Keratinocyte (primary cell): Measurements from ENCODE around the gene HSFX2. TPM values are rescaled to one million over a fixed set of nuclear protein-coding genes. Genes with fewer than 3 reads are reported as not detected.
"Not testable (repeated sequence)": the region's sequence is repeated elsewhere in the genome, so short reads cannot be mapped to it uniquely, and the experiment has no call there.

Experiments
- DNase-seq: peaks from one replicate; pipeline ENCODE4 v3.0.0-alpha.2; 2011; ENCODE audit warnings: low read depth, missing footprints, low spot score
- FAIRE-seq: peaks from 2 replicates; lab custom pipeline; 2011; peaks lifted over from hg19 to GRCh38; lab: Jason Lieb, UNC
- H2AFZ ChIP-seq: 2 replicates; pipeline ENCODE4 v1.6.0; 2012; ENCODE audit warnings: low read length, control low read depth, inconsistent platforms; ENCODE audit not compliant: control insufficient read depth
- H3K27ac ChIP-seq: 2 replicates; pipeline ENCODE4 v1.5.1; 2011; ENCODE audit warnings: low read length; ENCODE audit not compliant: control insufficient read depth, insufficient read depth
- H3K27me3 ChIP-seq: 3 replicates; pipeline ENCODE4 v1.6.0; 2011; ENCODE audit warnings: low read length; ENCODE audit not compliant: control insufficient read depth, insufficient read depth; ENCODE audit errors: extremely low read depth
- H3K36me3 ChIP-seq, 2 experiments: 2 replicates in 1 of 2; 3 replicates in 1 of 2; pipeline ENCODE4 v1.5.1; 2011; ENCODE audit warnings: low read length in 2 of 2, mild to moderate bottlenecking in 1 of 2; ENCODE audit not compliant: control insufficient read depth in 2 of 2, insufficient read depth in 2 of 2; ENCODE audit errors: extremely low read depth in 1 of 2
- H3K4me1 ChIP-seq: 3 replicates; pipeline ENCODE4 v1.5.1; 2011; ENCODE audit warnings: low read length; ENCODE audit not compliant: control insufficient read depth, insufficient read depth; ENCODE audit errors: extremely low read depth
- H3K4me2 ChIP-seq: 3 replicates; pipeline ENCODE4 v1.6.0; 2011; ENCODE audit warnings: low read depth, low read length; ENCODE audit not compliant: control insufficient read depth, insufficient read depth; ENCODE audit errors: extremely low read depth
- H3K4me3 ChIP-seq, 3 experiments: fragments of 200-600 bp in 1 of 3; sonication (generic) in 1 of 3; 2 replicates in 2 of 3; 3 replicates in 1 of 3; pipeline ENCODE4 v1.5.1; 2011 to 2016; ENCODE audit warnings: low read length in 3 of 3, mild to moderate bottlenecking in 3 of 3, control low read depth in 2 of 3, inconsistent platforms in 1 of 3, low read depth in 1 of 3, mixed read lengths in 1 of 3, mixed run types in 1 of 3, moderate library complexity in 1 of 3; ENCODE audit not compliant: control insufficient read depth in 2 of 3, insufficient read depth in 2 of 3; ENCODE audit errors: extremely low read depth in 1 of 3
- H3K79me2 ChIP-seq: 2 replicates; pipeline ENCODE4 v1.6.0; 2012; ENCODE audit warnings: low read length; ENCODE audit not compliant: control insufficient read depth, insufficient read depth
- H3K9ac ChIP-seq: 3 replicates; pipeline ENCODE4 v1.6.0; 2011; ENCODE audit warnings: low read length; ENCODE audit not compliant: control insufficient read depth, insufficient read depth; ENCODE audit errors: extremely low read depth
- H3K9me1 ChIP-seq: 3 replicates; pipeline ENCODE4 v1.6.0; 2011; ENCODE audit warnings: low read length; ENCODE audit not compliant: control insufficient read depth, insufficient read depth; ENCODE audit errors: extremely low read depth
- H3K9me3 ChIP-seq: 2 replicates; pipeline ENCODE4 v1.5.1; 2012; ENCODE audit warnings: low read depth, low read length; ENCODE audit not compliant: control insufficient read depth
- H4K20me1 ChIP-seq: 3 replicates; pipeline ENCODE4 v1.6.0; 2011; ENCODE audit warnings: low read length; ENCODE audit not compliant: control insufficient read depth, insufficient read depth; ENCODE audit errors: extremely low read depth
- dilution Hi-C: fragments of 300-500 bp; cut with MboI; formaldehyde crosslinking; loops from one replicate; pipeline ENCODE4 v1.7.0; 2020; ENCODE audit warnings: low sequenced_read_pairs; ENCODE audit not compliant: extremely low pct_ligation_motif_present
- polyA plus RNA-seq, 5 experiments: library from polyadenylated mRNA; depleted of rRNA in 3 of 5; stranded (reverse) in 3 of 5; stranded (forward) in 1 of 5; unstranded in 1 of 5; fragments of >200 nt; gene quantifications; 1 replicate in 1 of 5; 2 replicates in 3 of 5; 3 replicates in 1 of 5; pipeline versions ENCODE4 v1.2.1 to v1.2.3, GENCODE V29; 2011 to 2012; ENCODE audit warnings: missing spikeins in 2 of 5, low read depth in 1 of 5, low replicate concordance in 1 of 5

HSFX2 gene
- polyA plus RNA-seq, 1 donor (not counting 4 experiments of a cell fraction or from before 2014, with no cell fraction given) = 0.10 TPM

DNA sequence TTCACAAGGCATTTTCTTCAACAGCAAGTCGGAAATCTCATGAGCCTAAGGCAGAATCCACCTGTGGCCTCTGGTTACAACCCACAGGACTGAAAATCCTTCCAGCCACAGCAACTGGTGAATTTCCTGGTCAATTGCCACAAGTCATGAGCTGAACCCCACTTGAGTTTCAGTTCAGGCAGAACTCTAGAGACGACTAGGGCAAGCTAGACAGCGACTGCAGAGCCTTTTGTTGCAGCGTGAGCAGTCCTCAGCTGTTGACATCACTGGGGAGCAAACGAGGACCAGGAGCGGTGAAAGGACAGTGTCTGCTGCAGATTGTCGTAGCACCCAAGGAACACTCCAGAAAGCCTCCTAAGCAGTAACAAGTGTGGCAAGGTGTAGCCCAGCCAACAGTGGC is 829 bp upstream of the HSFX2 start:
- H3K9me1 ChIP-seq, H3K4me3 ChIP-seq, H3K27me3 ChIP-seq, FAIRE-seq, H3K9ac ChIP-seq, H3K4me2 ChIP-seq, dilution Hi-C loops, H3K9me3 ChIP-seq, H2AFZ ChIP-seq, H3K4me1 ChIP-seq, H3K27ac ChIP-seq, H3K36me3 ChIP-seq, DNase-seq, H4K20me1 ChIP-seq, H3K79me2 ChIP-seq: not testable (repeated sequence)

DNA sequence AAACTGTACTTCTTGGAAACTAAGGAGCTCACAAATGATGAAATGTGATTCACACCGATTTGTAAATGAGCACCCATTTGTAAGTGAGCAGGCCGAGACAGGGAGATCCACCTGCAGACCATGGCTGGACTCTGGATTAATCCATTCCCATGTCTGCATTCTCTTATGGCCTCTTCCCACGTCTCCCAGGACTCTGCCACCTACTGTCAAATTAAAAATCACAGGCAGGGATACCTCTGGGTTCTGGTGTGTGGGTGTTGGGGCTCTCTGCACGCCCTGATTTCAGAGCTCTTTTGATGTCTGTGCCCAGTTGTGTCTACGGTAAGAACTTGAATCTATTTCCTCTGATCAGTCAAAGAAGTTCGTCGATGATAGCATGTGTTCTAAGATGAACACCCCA is 4.1 kb downstream of the HSFX2 start:
- dilution Hi-C loops, H3K9me3 ChIP-seq, FAIRE-seq: not testable (repeated sequence)

DNA sequence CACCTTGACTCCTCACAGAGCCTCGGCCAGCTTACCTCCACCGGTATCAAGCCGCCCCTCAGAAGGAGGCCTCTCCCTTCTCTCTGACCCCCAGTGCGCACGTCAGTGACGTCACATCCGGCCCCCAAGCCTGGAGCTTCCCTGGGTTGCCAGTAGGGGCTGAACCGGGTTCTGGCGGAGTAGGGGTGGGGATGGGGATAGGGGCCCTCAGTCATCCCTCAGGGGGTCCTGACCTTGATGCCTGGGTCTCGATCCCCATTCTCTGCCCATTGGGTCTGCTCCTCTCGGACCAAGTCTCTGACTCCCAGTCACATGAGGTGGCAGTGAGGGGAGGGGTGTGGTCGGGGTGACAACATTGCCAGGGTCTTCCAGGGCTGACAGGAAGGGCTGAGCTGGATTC is 7.8 kb downstream of the HSFX2 start, which contains the start of gene MAGEA9B:
Gene MAGEA9B, minus strand, starts transcription at position 101 of the 400 bp plus-strand sequence. CDS start 4,280 bp downstream, outside the sequence.
- H3K4me1 ChIP-seq, H3K27ac ChIP-seq, H3K36me3 ChIP-seq, FAIRE-seq, DNase-seq, H3K27me3 ChIP-seq, H3K9me3 ChIP-seq, H3K9ac ChIP-seq, H3K4me2 ChIP-seq, H4K20me1 ChIP-seq, H3K79me2 ChIP-seq, H2AFZ ChIP-seq, H3K4me3 ChIP-seq, dilution Hi-C loops, H3K9me1 ChIP-seq: not testable (repeated sequence)

More for the DNA sequence above, 4.1 kb downstream of the HSFX2 start:
- H3K9ac ChIP-seq, H2AFZ ChIP-seq, H3K79me2 ChIP-seq, H3K27me3 ChIP-seq, H3K4me3 ChIP-seq, H3K36me3 ChIP-seq, H3K9me1 ChIP-seq, H3K4me1 ChIP-seq, DNase-seq, H3K4me2 ChIP-seq, H4K20me1 ChIP-seq, H3K27ac ChIP-seq: not testable (repeated sequence)

- H3K9me3 ChIP-seq, H3K27me3 ChIP-seq, dilution Hi-C loops, H3K9me1 ChIP-seq, H3K9ac ChIP-seq, H3K27ac ChIP-seq, H3K79me2 ChIP-seq, H2AFZ ChIP-seq, H3K4me2 ChIP-seq, DNase-seq, H3K36me3 ChIP-seq, H3K4me1 ChIP-seq, H3K4me3 ChIP-seq, H4K20me1 ChIP-seq, FAIRE-seq: not testable (repeated sequence)
Measured at GRCh38 chrX:149585631-149586030, 9.5 kb downstream of the HSFX2 start.

DNA sequence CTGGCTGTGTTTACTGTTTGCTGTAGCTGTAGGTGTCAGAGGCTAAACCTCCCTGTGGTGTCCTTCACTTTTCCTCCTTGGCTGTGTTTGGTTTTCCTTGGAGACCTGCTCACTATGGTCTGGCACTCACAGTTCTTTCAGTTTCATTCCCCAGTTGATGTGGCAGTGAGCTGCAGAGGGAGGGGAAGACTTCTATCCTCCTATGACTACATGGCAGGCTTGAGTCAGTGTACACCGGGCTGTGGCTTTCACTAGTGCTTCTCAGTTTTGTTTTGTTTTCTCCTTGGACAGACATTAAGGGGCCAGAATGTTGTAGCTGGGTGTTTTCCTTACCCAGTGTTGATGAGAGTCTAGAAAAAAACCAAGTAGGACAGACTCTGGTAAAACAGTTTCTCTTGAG is 21.7 kb downstream of the HSFX2 start:
- H3K36me3 ChIP-seq, H3K79me2 ChIP-seq, H3K27ac ChIP-seq, H2AFZ ChIP-seq, H3K9me3 ChIP-seq, H3K4me2 ChIP-seq, H3K27me3 ChIP-seq, H4K20me1 ChIP-seq, dilution Hi-C loops, H3K9ac ChIP-seq, H3K4me1 ChIP-seq, DNase-seq, FAIRE-seq, H3K9me1 ChIP-seq, H3K4me3 ChIP-seq: not testable (repeated sequence)
